ENCODE measurements around the gene THAP2. TPM values are rescaled to one million over a fixed set of nuclear protein-coding genes. Genes with fewer than 3 reads are reported as not detected.
"Not testable (repeated sequence)": the region's sequence is repeated elsewhere in the genome, so short reads cannot be mapped to it uniquely, and the experiment has no call there.

The THAP2 gene
- total RNA-seq, 4 donors from 2014 or later, result 2.8 to 3.5 (median 3.3) TPM; not detected in 1

GRCh38 chr12:71685312-71685906 lies 21.3 kb downstream of the THAP2 start:
- Histone ChIP-seq H3K27ac (peak overlapping the region; percentile 94 to 98 (median 96)), H3K4me1 (peaks cover 0 to 40% (median 19%) of the 10 kb centered on the region in 4 donors), H3K4me3 (peak overlapping the region; percentile 62 to 92 (median 76)), H3K9me3 (no peaks in the 10 kb centered on the region), H3K36me3 (no peaks in the 10 kb centered on the region), H3K27me3 (no peaks in the 10 kb centered on the region)
- 0 to 21% methylated on average over 2 to 19 of the region's 19 CpGs for WGBS, 2 donors (ENCODE audit: low coverage in 1 of 2)
- intact Hi-C loops (cut with DNase I; ENCODE audit: low total_unique reads), result no loop called here
- in situ Hi-C loops (cut with MboI; ENCODE audit: low pct_ligation_motif_present in 1 of 4, low pct_unique_long_range_greater_than_20kb in 1 of 4, low sequenced_read_pairs in 3 of 4), result no loop called here
- TF ChIP-seq CTCF (IDR thresholded peaks at IDR 0.05), result no peak
- no peak for TF ChIP-seq POLR2AphosphoS5 (IDR thresholded peaks at IDR 0.05)
- no peak for TF ChIP-seq POLR2A (IDR thresholded peaks at IDR 0.05)
- no peak for TF ChIP-seq EP300 (IDR thresholded peaks at IDR 0.05; ENCODE audit: low read depth)
- peak; percentile 14 for DNase-seq

DNA sequence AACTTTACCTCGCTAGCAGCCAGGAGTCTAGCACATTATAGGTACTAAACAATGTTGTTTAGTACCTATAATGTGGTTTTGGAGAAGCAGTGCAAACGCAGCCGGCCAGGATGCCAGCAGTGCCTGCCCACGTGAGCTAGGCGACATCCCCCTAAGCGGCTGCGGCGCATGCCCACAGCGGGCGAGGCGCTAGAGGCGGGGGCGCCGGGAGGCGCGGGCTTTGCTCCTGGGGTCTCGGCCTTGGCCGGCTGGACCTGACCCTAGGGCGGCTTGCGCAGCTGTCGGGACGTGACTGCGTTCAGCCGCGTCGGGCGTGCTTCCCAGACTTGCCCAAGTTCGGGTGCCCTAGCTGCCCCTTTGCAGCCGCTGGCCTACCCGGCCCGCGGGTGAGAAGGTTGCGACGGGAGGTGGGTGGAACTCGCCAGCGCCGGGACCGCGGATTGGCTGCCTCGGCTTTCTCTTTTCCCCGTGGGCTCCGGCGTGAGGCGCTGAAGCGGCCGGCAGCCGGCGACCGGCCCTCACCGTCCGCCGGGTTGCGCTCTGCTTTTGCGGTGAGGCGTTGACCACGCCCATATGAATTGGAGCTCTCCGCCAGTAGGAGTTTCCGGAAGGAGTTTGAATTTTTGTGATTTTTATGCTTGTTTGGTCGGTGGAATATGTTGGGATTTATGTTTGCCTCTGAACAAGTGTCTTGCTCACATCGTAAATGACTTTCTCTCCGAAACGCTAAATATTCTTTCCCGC lies 22.0 kb downstream of the THAP2 start, which contains the start of gene TMEM19:
TMEM19 (plus strand) TSS at position 169 of the 744 bp plus-strand sequence. CDS start 599 bp downstream, outside the sequence.
- Histone ChIP-seq H3K27ac (peak within 1 kb of the TSS; percentile 94 to 98 (median 96)), H3K27me3 (no peaks in the 10 kb centered on the region), H3K4me3 (peak within 1 kb of the TSS; percentile 62 to 92 (median 76)), H3K9me3 (no peaks in the 10 kb centered on the region), H3K4me1 (peaks cover 0 to 47% (median 19%) of the 10 kb centered on the region in 4 donors), H3K36me3 (no peaks in the 10 kb centered on the region)
- TF ChIP-seq EP300 (IDR thresholded peaks at IDR 0.05; ENCODE audit: low read depth), result no peak
- TF ChIP-seq POLR2A (IDR thresholded peaks at IDR 0.05), result peak; percentile 78
- TF ChIP-seq POLR2AphosphoS5 (IDR thresholded peaks at IDR 0.05), result peak; percentile 65 to 78 (median 68)
- peak in 3 of 5 experiments; percentile 6 to 30 (median 21) for TF ChIP-seq CTCF (IDR thresholded peaks at IDR 0.05)
- peak; percentile 93 for DNase-seq
- WGBS, 2 donors (ENCODE audit: low coverage in 1 of 2), result 0 to 1% methylated on average over 7 to 56 of the region's 63 CpGs
- intact Hi-C loops (cut with DNase I; ENCODE audit: low total_unique reads) (no loop called here), in situ Hi-C loops (cut with MboI; ENCODE audit: low pct_ligation_motif_present in 1 of 4, low pct_unique_long_range_greater_than_20kb in 1 of 4, low sequenced_read_pairs in 3 of 4) (no loop called here)

DNA sequence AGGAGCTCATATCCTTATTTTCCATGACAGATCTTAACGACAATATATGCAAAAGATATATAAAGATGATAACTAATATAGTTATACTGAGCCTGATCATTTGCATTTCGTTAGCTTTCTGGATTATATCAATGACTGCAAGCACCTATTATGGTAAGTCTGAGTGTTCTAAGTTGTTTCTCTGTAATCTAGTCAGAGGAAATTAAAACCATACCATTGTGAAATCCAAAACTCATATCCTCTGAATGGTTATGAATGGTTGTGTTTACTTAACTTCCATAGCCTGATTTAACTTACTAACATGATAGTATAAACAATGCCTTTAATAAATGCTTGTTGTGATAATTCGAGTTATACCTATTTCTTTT lies 22.5 kb downstream of the THAP2 start:
- 4 to 10% methylated on average over 3 of the region's 3 CpGs for WGBS, 2 donors (ENCODE audit: low coverage in 1 of 2)
- Histone ChIP-seq H3K9me3 (no peaks in the 10 kb centered on the region), H3K27me3 (no peaks in the 10 kb centered on the region), H3K36me3 (no peaks in the 10 kb centered on the region), H3K4me1 (peaks cover 0 to 51% (median 19%) of the 10 kb centered on the region in 4 donors), H3K27ac (peak overlapping the region; percentile 94 to 98 (median 96)), H3K4me3 (peak overlapping the region; percentile 62 to 92 (median 76))
- no peak for DNase-seq
- intact Hi-C loops (cut with DNase I; ENCODE audit: low total_unique reads) (no loop called here), in situ Hi-C loops (cut with MboI; ENCODE audit: low pct_ligation_motif_present in 1 of 4, low pct_unique_long_range_greater_than_20kb in 1 of 4, low sequenced_read_pairs in 3 of 4) (no loop called here)
- TF ChIP-seq CTCF (IDR thresholded peaks at IDR 0.05) (no peak), POLR2AphosphoS5 (IDR thresholded peaks at IDR 0.05) (no peak), EP300 (IDR thresholded peaks at IDR 0.05; ENCODE audit: low read depth) (no peak), POLR2A (IDR thresholded peaks at IDR 0.05) (no peak)

DNA sequence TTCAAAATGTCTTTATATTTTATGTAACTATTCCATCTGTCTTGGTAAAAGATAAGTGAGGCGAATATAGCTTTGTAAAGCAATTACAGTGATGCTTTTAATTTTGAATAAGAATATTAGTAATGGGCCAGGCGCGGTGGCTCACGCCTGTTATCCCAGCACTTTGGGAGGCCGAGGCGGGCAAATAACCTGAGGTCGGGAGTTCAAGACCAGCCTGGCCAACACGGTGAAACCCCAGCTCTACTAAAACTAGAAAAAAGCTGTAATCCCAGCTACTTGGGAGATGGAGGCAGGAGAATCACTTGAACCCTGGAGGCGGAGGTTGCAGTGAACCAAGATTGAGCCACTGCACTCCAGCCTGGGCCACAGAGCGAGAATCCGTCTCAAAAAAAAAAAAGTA lies 23.1 kb downstream of the THAP2 start:
- WGBS, 2 donors (ENCODE audit: low coverage in 1 of 2), result 39 to 47% methylated on average over 7 to 11 of the region's 11 CpGs
- Histone ChIP-seq H3K4me1 (peaks cover 0 to 55% (median 19%) of the 10 kb centered on the region in 4 donors), H3K4me3 (peak overlapping the region; percentile 62 to 92 (median 76)), H3K27ac (peak overlapping the region; percentile 94 to 98 (median 96))
- H3K36me3 ChIP-seq; H3K9me3 ChIP-seq; DNase-seq; in situ Hi-C loops (cut with MboI; ENCODE audit: low pct_ligation_motif_present in 1 of 4, low pct_unique_long_range_greater_than_20kb in 1 of 4, low sequenced_read_pairs in 3 of 4); H3K27me3 ChIP-seq; intact Hi-C loops (cut with DNase I; ENCODE audit: low total_unique reads): not testable (repeated sequence)

Data from transverse colon (tissue), 4 donors.